PC-9 (cell line): ENCODE measurements around the gene MBP. TPM values are rescaled to one million over a fixed set of nuclear protein-coding genes. Genes with fewer than 3 reads are reported as not detected.

Source experiments
- BruUV-seq: library from RNA; stranded (reverse); fragments of 400-500 nt; replicated peaks from 2 replicates; lab custom pipeline; 2021; lab: Mats Ljungman, UMichigan
- CTCF ChIA-PET: fragments of 300-600 bp; sonication (Branson Sonifier 250); formaldehyde crosslinking; loops from one replicate; lab custom pipeline; 2022; ENCODE audit warnings: antibody characterized with exemption; lab: Charles Lee
- POLR2A ChIA-PET: fragments of 300-600 bp; sonication (Branson Sonifier 250); formaldehyde crosslinking; loops from one replicate; lab custom pipeline; 2022; ENCODE audit warnings: antibody characterized with exemption; ENCODE audit not compliant: unreplicated experiment; lab: Charles Lee
- DNase-seq, 2 experiments: peaks; one replicate each; pipeline versions ENCODE4 v3.0.0 to v3.0.0-alpha.2; 2015 to 2022; ENCODE audit warnings: mixed read lengths in 1 of 2
- H2AFZ ChIP-seq: fragments of 200-600 bp; sonication (generic); 2 replicates; pipeline ENCODE4 v1.8.1; 2017; ENCODE audit warnings: antibody characterized with exemption
- H3F3A ChIP-seq: fragments of 200-600 bp; sonication (generic); 2 replicates; pipeline ENCODE4 v1.8.1; 2017; ENCODE audit warnings: antibody characterized with exemption, mild to moderate bottlenecking, low read depth; ENCODE audit not compliant: insufficient read depth
- H3K27ac ChIP-seq: fragments of 200-600 bp; sonication (generic); 2 replicates; pipeline ENCODE4 v1.6.1; 2016; ENCODE audit warnings: mixed run types
- H3K27me3 ChIP-seq: fragments of 200-600 bp; sonication (generic); 2 replicates; pipeline ENCODE4 v1.6.1; 2016; ENCODE audit warnings: low read depth, mixed run types; ENCODE audit not compliant: insufficient read depth
- H3K36me3 ChIP-seq: fragments of 200-600 bp; sonication (generic); 2 replicates; pipeline ENCODE4 v1.6.1; 2016; ENCODE audit warnings: low read depth, mixed run types
- H3K4me1 ChIP-seq: fragments of 200-600 bp; sonication (generic); replicated peaks from 2 replicates; pipeline ENCODE4 v1.6.1; 2016; ENCODE audit warnings: mixed run types; ENCODE audit not compliant: insufficient read depth
- H3K4me2 ChIP-seq: fragments of 200-600 bp; sonication (generic); 2 replicates; pipeline ENCODE4 v1.6.1; 2017; ENCODE audit warnings: mixed run types
- H3K4me3 ChIP-seq: fragments of 200-600 bp; sonication (generic); 2 replicates; pipeline ENCODE4 v1.6.1; 2016; ENCODE audit warnings: mixed run types
- H3K79me2 ChIP-seq: fragments of 200-600 bp; sonication (generic); 2 replicates; pipeline ENCODE4 v1.6.1; 2017; ENCODE audit warnings: low read depth, mixed run types
- H3K9me2 ChIP-seq: fragments of 200-600 bp; sonication (generic); 2 replicates; pipeline ENCODE4 v1.8.1; 2017; ENCODE audit warnings: mild to moderate bottlenecking; ENCODE audit not compliant: insufficient read depth
- H3K9me3 ChIP-seq: fragments of 200-600 bp; sonication (generic); 2 replicates; pipeline ENCODE4 v1.8.1; 2016; ENCODE audit warnings: low read depth; ENCODE audit not compliant: insufficient read depth
- H4K20me1 ChIP-seq: fragments of 200-600 bp; sonication (generic); 2 replicates; pipeline ENCODE4 v1.8.1; 2017; ENCODE audit not compliant: insufficient read depth
- CTCF ChIP-seq: fragments of 200-600 bp; sonication (generic); conservative IDR thresholded peaks from 2 replicates; pipeline ENCODE4 v1.6.1; 2017; ENCODE audit warnings: mixed run types, antibody characterized with exemption, mild to moderate bottlenecking, moderate library complexity
- EZH2 ChIP-seq: fragments of 200-600 bp; sonication (generic); IDR thresholded peaks from 2 replicates; pipeline ENCODE4 v1.8.0; 2017; ENCODE audit warnings: antibody characterized with exemption, low read depth
- intact Hi-C: fragments of 100-400 bp; cut with micrococcal nuclease; formaldehyde crosslinking; loops from one replicate; pipeline ENCODE4 v1.10.0; 2022; ENCODE audit not compliant: unreplicated experiment
- total RNA-seq: library from RNA; stranded (reverse); gene quantifications from 2 replicates; pipeline ENCODE4 v1.2.3, GENCODE V29; 2021

MBP gene
- total RNA-seq, 1 experiment from 2014 or later = 37.9 TPM

GRCh38 chr18:77155031-77155430 is 22.4 kb upstream of the MBP start:
- Histone ChIP-seq H3K4me2 (no peak overlapping the region), H3K4me3 (no peak overlapping the region), H3K9me2 (no peaks in the 10 kb centered on the region), H4K20me1 (no peaks in the 10 kb centered on the region), H3K79me2 (no peaks in the 10 kb centered on the region), H3F3A (no peaks in the 10 kb centered on the region), H3K36me3 (no peaks in the 10 kb centered on the region), H3K9me3 (no peaks in the 10 kb centered on the region), H3K27me3 (peaks cover 6% of the 10 kb centered on the region), H3K27ac (no peak overlapping the region), H2AFZ (no peak overlapping the region), H3K4me1 (no peaks in the 10 kb centered on the region)
- ChIA-PET CTCF (no interaction called here), POLR2A (no interaction called here)
- DNase-seq = no peak
- intact Hi-C loops = no loop called here
- no peak for TF ChIP-seq CTCF
- TF ChIP-seq EZH2 = no peak
- BruUV-seq = no TSS peak

GRCh38 chr18:77153404-77153803 is 20.8 kb upstream of the MBP start:
- intact Hi-C loops = no loop called here
- H3K79me2 ChIP-seq = no peaks in the 10 kb centered on the region
- no TSS peak for BruUV-seq
- TF ChIP-seq CTCF (no peak), EZH2 (no peak)
- no peaks in the 10 kb centered on the region for H3K4me1 ChIP-seq
- no peak overlapping the region for H3K4me3 ChIP-seq
- ChIA-PET POLR2A (no interaction called here), CTCF (no interaction called here)
- DNase-seq = no peak
- no peak overlapping the region for H3K27ac ChIP-seq
- no peaks in the 10 kb centered on the region for H4K20me1 ChIP-seq
- H3F3A ChIP-seq = no peaks in the 10 kb centered on the region
- H3K9me2 ChIP-seq = no peaks in the 10 kb centered on the region
- H3K36me3 ChIP-seq = no peaks in the 10 kb centered on the region
- no peaks in the 10 kb centered on the region for H3K9me3 ChIP-seq
- H3K27me3 ChIP-seq = peaks cover 6% of the 10 kb centered on the region
- H3K4me2 ChIP-seq = no peak overlapping the region
- no peak overlapping the region for H2AFZ ChIP-seq

GRCh38 chr18:77151772-77152520 is 19.4 kb upstream of the MBP start:
- Histone ChIP-seq H3K4me3 (no peak overlapping the region), H3K36me3 (no peaks in the 10 kb centered on the region), H3K4me1 (no peaks in the 10 kb centered on the region), H3F3A (no peaks in the 10 kb centered on the region), H3K4me2 (no peak overlapping the region), H3K9me3 (no peaks in the 10 kb centered on the region), H3K9me2 (no peaks in the 10 kb centered on the region), H4K20me1 (no peaks in the 10 kb centered on the region), H3K79me2 (no peaks in the 10 kb centered on the region), H3K27me3 (peaks cover 6% of the 10 kb centered on the region), H3K27ac (no peak overlapping the region), H2AFZ (no peak overlapping the region)
- POLR2A ChIA-PET = no interaction called here
- no TSS peak for BruUV-seq
- no peak for TF ChIP-seq EZH2
- TF ChIP-seq CTCF = no peak
- DNase-seq = no peak
- CTCF ChIA-PET = no interaction called here
- intact Hi-C loops = no loop called here
